Measurements from ENCODE around the gene PCGF5.
"Not testable (repeated sequence)": the region's sequence is repeated elsewhere in the genome, so short reads cannot be mapped to it uniquely, and the experiment has no call there.

PCGF5 gene
- long read RNA-seq, donor 1, full-length matches to known transcripts: 9 of 9 reads
- long read RNA-seq, donor 1, partial matches to known transcripts: 0 of 9 reads
- long read RNA-seq, donor 1, other reads (novel, unspliced or antisense): 0 of 9 reads
- long read RNA-seq, donor 2, full-length matches to known transcripts: 3 of 3 reads
- long read RNA-seq, donor 2, partial matches to known transcripts: 0 of 3 reads
- long read RNA-seq, donor 2, other reads (novel, unspliced or antisense): 0 of 3 reads
- long read RNA-seq, donor 3, partial matches to known transcripts: 0 of 2 reads
- long read RNA-seq, donor 3, other reads (novel, unspliced or antisense): 0 of 2 reads
- long read RNA-seq, donor 4, full-length matches to known transcripts: 5 of 5 reads
- long read RNA-seq, donor 4, partial matches to known transcripts: 0 of 5 reads
- long read RNA-seq, donor 4, other reads (novel, unspliced or antisense): 0 of 5 reads
- long read RNA-seq, donor 5, full-length matches to known transcripts: 10 of 10 reads
- long read RNA-seq, donor 5, partial matches to known transcripts: 0 of 10 reads
- long read RNA-seq, donor 5, other reads (novel, unspliced or antisense): 0 of 10 reads
- long read RNA-seq, donor 6, full-length matches to known transcripts: 10 of 10 reads
- long read RNA-seq, donor 6, partial matches to known transcripts: 0 of 10 reads
- long read RNA-seq, donor 6, other reads (novel, unspliced or antisense): 0 of 10 reads
- long read RNA-seq, donor 7, full-length matches to known transcripts: 7 of 7 reads
- long read RNA-seq, donor 7, partial matches to known transcripts: 0 of 7 reads
- long read RNA-seq, donor 7, other reads (novel, unspliced or antisense): 0 of 7 reads
- long read RNA-seq, donor 8, full-length matches to known transcripts: 7 of 7 reads
- long read RNA-seq, donor 8, partial matches to known transcripts: 0 of 7 reads
- long read RNA-seq, donor 8, other reads (novel, unspliced or antisense): 0 of 7 reads

GRCh38 chr10:91220194-91220953 lies at the start of gene PCGF5:
Gene PCGF5 (plus strand): TSS chr10:91220663. CDS start chr10:91222872, 2,209 bp downstream.
- peak; percentile 93 for DNase-seq

GRCh38 chr10:91171485-91171884 lies 49.0 kb upstream of the PCGF5 start:
- no peak for DNase-seq

- DNase-seq: no peak
These were observed 48.1 kb upstream of the PCGF5 start for GRCh38 chr10:91172348-91172747.

- DNase-seq: no peak
These were observed 35.1 kb upstream of the PCGF5 start for GRCh38 chr10:91185239-91185875.

GRCh38 chr10:91187156-91187555 lies 33.3 kb upstream of the PCGF5 start:
- DNase-seq: no peak

- DNase-seq: not testable (repeated sequence)
These were observed 32.5 kb upstream of the PCGF5 start for GRCh38 chr10:91188010-91188409.

- DNase-seq: no peak
These were observed 31.6 kb upstream of the PCGF5 start for GRCh38 chr10:91188889-91189288.

- DNase-seq: no peak
These were observed 30.0 kb upstream of the PCGF5 start for GRCh38 chr10:91190388-91190870.

- DNase-seq: no peak
These were observed 29.4 kb upstream of the PCGF5 start for GRCh38 chr10:91190876-91191583.

GRCh38 chr10:91191584-91191919 lies 28.9 kb upstream of the PCGF5 start:
- no peak for DNase-seq

- DNase-seq: no peak
These were observed 25.8 kb upstream of the PCGF5 start for GRCh38 chr10:91194497-91195179.

GRCh38 chr10:91196268-91197048 lies 24.0 kb upstream of the PCGF5 start:
- DNase-seq: no peak

GRCh38 chr10:91197127-91197526 lies 23.3 kb upstream of the PCGF5 start:
- no peak for DNase-seq

GRCh38 chr10:91198781-91199180 lies 21.7 kb upstream of the PCGF5 start:
- no peak for DNase-seq

- DNase-seq: no peak
These were observed 19.9 kb upstream of the PCGF5 start for GRCh38 chr10:91200314-91201212.

GRCh38 chr10:91201213-91201996 lies 19.1 kb upstream of the PCGF5 start:
- DNase-seq: no peak

- DNase-seq: no peak
These were observed 14.0 kb upstream of the PCGF5 start for GRCh38 chr10:91206427-91206826.
